Nephron (organoid): ENCODE measurements around the gene SLC38A11.

Experiments used
- H3K27ac Mint-ChIP-seq, 3 experiments: 2 replicates each; pipeline ENCODE4 v1.8.0; 2020; ENCODE audit warnings: mixed read lengths in 3 of 3, mild to moderate bottlenecking in 2 of 3, moderate library complexity in 1 of 3
- H3K27me3 Mint-ChIP-seq: 2 replicates; pipeline ENCODE4 v1.8.0; 2021; ENCODE audit warnings: low read depth, mild to moderate bottlenecking, moderate library complexity, mixed read lengths
- H3K36me3 Mint-ChIP-seq: 2 replicates; pipeline ENCODE4 v1.8.0; 2020; ENCODE audit warnings: low read depth, mixed read lengths
- H3K4me1 Mint-ChIP-seq: 2 replicates; pipeline ENCODE4 v1.8.0; 2020; ENCODE audit warnings: mixed read lengths
- H3K4me3 Mint-ChIP-seq, 3 experiments: 2 replicates each; pipeline ENCODE4 v1.8.0; 2020; ENCODE audit warnings: mild to moderate bottlenecking in 3 of 3, mixed read lengths in 3 of 3, moderate library complexity in 2 of 3
- H3K9me3 Mint-ChIP-seq: 2 replicates; pipeline ENCODE4 v1.8.0; 2020; ENCODE audit warnings: mixed read lengths
- TF ChIP-seq, protein P1 (sequence below), 3 experiments: fragments of 200-600 bp; sonication (generic); IDR thresholded peaks; one replicate each; pipeline ENCODE4 v1.5.0; 2021; ENCODE audit warnings: antibody characterized with exemption in 3 of 3; ENCODE audit not compliant: unreplicated experiment in 3 of 3

Gene SLC38A11

GRCh38 chr2:164879901-164880535, 75.3 kb downstream of the SLC38A11 start:
- H3K4me3 Mint-ChIP-seq = no peak overlapping the region
- peaks cover 19% of the 10 kb centered on the region for H3K4me1 Mint-ChIP-seq
- no peaks in the 10 kb centered on the region for H3K9me3 Mint-ChIP-seq
- H3K27ac Mint-ChIP-seq = peak overlapping the region in 2 of 3 experiments; percentile 29 to 77
- peaks cover 13% of the 10 kb centered on the region for H3K27me3 Mint-ChIP-seq
- no peaks in the 10 kb centered on the region for H3K36me3 Mint-ChIP-seq
- TF ChIP-seq, protein P1, sequence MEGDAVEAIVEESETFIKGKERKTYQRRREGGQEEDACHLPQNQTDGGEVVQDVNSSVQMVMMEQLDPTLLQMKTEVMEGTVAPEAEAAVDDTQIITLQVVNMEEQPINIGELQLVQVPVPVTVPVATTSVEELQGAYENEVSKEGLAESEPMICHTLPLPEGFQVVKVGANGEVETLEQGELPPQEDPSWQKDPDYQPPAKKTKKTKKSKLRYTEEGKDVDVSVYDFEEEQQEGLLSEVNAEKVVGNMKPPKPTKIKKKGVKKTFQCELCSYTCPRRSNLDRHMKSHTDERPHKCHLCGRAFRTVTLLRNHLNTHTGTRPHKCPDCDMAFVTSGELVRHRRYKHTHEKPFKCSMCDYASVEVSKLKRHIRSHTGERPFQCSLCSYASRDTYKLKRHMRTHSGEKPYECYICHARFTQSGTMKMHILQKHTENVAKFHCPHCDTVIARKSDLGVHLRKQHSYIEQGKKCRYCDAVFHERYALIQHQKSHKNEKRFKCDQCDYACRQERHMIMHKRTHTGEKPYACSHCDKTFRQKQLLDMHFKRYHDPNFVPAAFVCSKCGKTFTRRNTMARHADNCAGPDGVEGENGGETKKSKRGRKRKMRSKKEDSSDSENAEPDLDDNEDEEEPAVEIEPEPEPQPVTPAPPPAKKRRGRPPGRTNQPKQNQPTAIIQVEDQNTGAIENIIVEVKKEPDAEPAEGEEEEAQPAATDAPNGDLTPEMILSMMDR (IDR thresholded peaks at IDR 0.05; ENCODE audit: unreplicated experiment in 3 of 3) = no peak

GRCh38 chr2:164877927-164878326, 77.4 kb downstream of the SLC38A11 start:
- Mint-ChIP-seq H3K27me3 (peaks cover 13% of the 10 kb centered on the region), H3K4me3 (no peak overlapping the region), H3K9me3 (no peaks in the 10 kb centered on the region), H3K4me1 (peaks cover 19% of the 10 kb centered on the region), H3K36me3 (no peaks in the 10 kb centered on the region), H3K27ac (no peak overlapping the region)
- TF ChIP-seq, protein P1 (IDR thresholded peaks at IDR 0.05; ENCODE audit: unreplicated experiment in 3 of 3) = no peak

DNA sequence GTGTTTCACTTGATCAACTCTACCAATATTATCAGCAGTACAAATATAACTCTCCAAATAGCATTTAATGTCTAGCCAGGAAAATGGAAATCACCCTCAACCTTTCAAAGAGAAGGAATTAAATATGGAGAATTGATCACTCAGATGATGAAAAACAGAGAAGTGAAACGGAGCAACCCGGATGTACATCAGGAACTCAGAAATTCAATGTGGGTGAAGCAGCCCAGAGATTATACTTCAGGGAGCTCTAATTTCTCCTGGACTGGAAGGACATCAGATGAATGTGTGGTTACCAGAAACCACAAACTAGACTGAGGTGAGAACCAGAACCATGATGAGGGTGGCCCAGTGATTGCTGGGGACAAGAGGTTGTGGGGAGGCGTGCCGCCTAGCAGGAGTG, 78.2 kb downstream of the SLC38A11 start:
- no peak overlapping the region for H3K27ac Mint-ChIP-seq
- peaks cover 19% of the 10 kb centered on the region for H3K4me1 Mint-ChIP-seq
- TF ChIP-seq, protein P1 (IDR thresholded peaks at IDR 0.05; ENCODE audit: unreplicated experiment in 3 of 3) = no peak
- H3K9me3 Mint-ChIP-seq = no peaks in the 10 kb centered on the region
- no peak overlapping the region for H3K4me3 Mint-ChIP-seq
- H3K27me3 Mint-ChIP-seq = peaks cover 12% of the 10 kb centered on the region
- H3K36me3 Mint-ChIP-seq = no peaks in the 10 kb centered on the region

DNA sequence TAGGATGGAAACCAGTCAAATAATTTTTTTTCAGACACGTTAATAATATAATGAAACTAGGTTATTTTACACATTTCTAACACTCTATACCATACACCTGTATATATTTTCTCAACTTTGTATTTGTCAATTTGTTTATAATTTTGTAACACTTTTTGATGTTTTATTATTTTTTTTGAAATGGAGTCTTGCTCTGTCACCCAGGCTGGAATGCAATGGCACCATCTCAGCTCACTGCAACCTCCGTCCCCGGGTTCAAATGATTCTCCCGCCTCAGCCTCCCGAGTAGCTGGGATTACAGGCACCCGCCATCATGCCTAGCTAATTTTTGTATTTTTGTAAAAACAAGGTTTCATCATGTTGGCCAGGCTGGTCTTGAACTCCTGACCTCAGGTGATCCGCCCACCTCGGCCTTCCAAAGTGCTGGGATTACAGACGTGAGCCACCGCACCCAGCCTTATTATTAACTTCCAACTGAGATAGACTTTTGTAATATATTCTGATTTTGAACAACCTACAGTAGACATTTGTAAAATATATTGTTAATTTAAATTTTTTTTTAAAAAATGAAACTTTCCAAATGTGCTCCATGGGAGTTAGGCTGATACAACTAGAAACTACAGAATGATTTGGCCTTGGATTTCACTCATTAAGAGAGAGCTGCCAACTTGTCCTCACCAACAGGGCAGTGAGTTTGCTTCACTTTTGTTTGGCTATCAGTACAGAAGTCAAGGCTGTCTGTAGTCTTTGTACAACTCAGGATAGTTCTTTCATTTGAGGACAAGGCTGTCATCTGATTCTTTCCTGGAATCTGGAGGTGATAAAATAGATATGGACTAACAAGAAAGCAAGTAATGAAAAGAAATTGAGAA, 79.8 kb downstream of the SLC38A11 start:
- H3K27me3 Mint-ChIP-seq = peaks cover 6% of the 10 kb centered on the region
- H3K36me3 Mint-ChIP-seq = no peaks in the 10 kb centered on the region
- TF ChIP-seq, protein P1 (IDR thresholded peaks at IDR 0.05; ENCODE audit: unreplicated experiment in 3 of 3) = no peak
- H3K27ac Mint-ChIP-seq = no peak overlapping the region
- no peaks in the 10 kb centered on the region for H3K9me3 Mint-ChIP-seq
- H3K4me3 Mint-ChIP-seq = no peak overlapping the region
- H3K4me1 Mint-ChIP-seq = peaks cover 14% of the 10 kb centered on the region

- Mint-ChIP-seq H3K4me3 (no peak overlapping the region), H3K27me3 (peaks cover 6% of the 10 kb centered on the region), H3K4me1 (no peaks in the 10 kb centered on the region), H3K27ac (peak overlapping the region in 1 of 3 experiments; percentile 7), H3K36me3 (no peaks in the 10 kb centered on the region), H3K9me3 (no peaks in the 10 kb centered on the region)
- TF ChIP-seq, protein P1 (IDR thresholded peaks at IDR 0.05; ENCODE audit: unreplicated experiment in 3 of 3) = no peak
These were observed 82.0 kb downstream of the SLC38A11 start for GRCh38 chr2:164873210-164873908.
